HCT116 (cell line): ENCODE data around the gene MTHFSD. TPM values are rescaled to one million over a fixed set of nuclear protein-coding genes. Genes with fewer than 3 reads are reported as not detected.

Source experiments
- ATAC-seq: fragments of 200-7000 bp; cut with Tn5 transposase; 2 replicates; pipeline ENCODE4 v1.9.1; 2020; ENCODE audit warnings: mild to moderate bottlenecking, moderate library complexity
- BruUV-seq: library from RNA; stranded (reverse); fragments of 400-500 nt; replicated peaks from 2 replicates; lab custom pipeline; 2021; lab: Mats Ljungman, UMichigan
- CTCF ChIA-PET: fragments of 300-600 bp; sonication (Branson Sonifier 250); formaldehyde crosslinking; loops from one replicate; lab custom pipeline; 2021; ENCODE audit warnings: antibody characterized with exemption; lab: Charles Lee
- POLR2A ChIA-PET: fragments of 300-600, 350-600 bp; sonication (Branson Sonifier 250); formaldehyde crosslinking; loops from one replicate; lab custom pipeline; 2021; ENCODE audit warnings: antibody characterized with exemption; lab: Charles Lee
- RAD21 ChIA-PET, 2 experiments: fragments of 300-600 bp; sonication (Branson Sonifier 250); formaldehyde crosslinking; loops; one replicate each; lab custom pipeline; 2023; ENCODE audit warnings: low total read pairs in 2 of 2; ENCODE audit not compliant: uncharacterized antibody in 2 of 2, unreplicated experiment in 2 of 2, low non-redundant PET in 1 of 2; lab: Charles Lee
- DNase-seq: peaks from one replicate; pipeline ENCODE4 v3.0.0-alpha.2; 2010; ENCODE audit warnings: low read depth, low spot score
- H2AFZ ChIP-seq: fragments of 200-600 bp; shearing (Covaris generic), sonication (generic); 2 replicates; pipeline ENCODE4 v1.6.1; 2017; ENCODE audit warnings: low read depth, mixed run types, mixed read lengths, antibody characterized with exemption, low read length; ENCODE audit not compliant: poor library complexity, severe bottlenecking
- H3K27ac ChIP-seq: 2 replicates; pipeline ENCODE4 v1.5.1; 2012; ENCODE audit warnings: low read depth, low read length
- H3K27me3 ChIP-seq: fragments of 200-600 bp; sonication (generic); 2 replicates; pipeline ENCODE4 v1.6.1; 2016; ENCODE audit warnings: mixed run types, low read length, mixed read lengths; ENCODE audit not compliant: insufficient read depth
- H3K36me3 ChIP-seq, 2 experiments: fragments of 200-500 bp in 1 of 2; fragments of 200-600 bp in 1 of 2; sonication (Bioruptor generic) in 1 of 2; sonication (generic) in 1 of 2; 2 replicates each; pipeline versions ENCODE4 v1.5.1 to v1.6.1; 2014 to 2016; ENCODE audit warnings: low read length in 2 of 2, inconsistent platforms in 1 of 2, mixed read lengths in 1 of 2, mixed run types in 1 of 2; ENCODE audit not compliant: insufficient read depth in 2 of 2, control insufficient read depth in 1 of 2
- H3K4me1 ChIP-seq, 2 experiments: fragments of 200-600 bp in 1 of 2; sonication (generic) in 1 of 2; 2 replicates each; pipeline versions ENCODE4 v1.5.1 to v1.6.1; 2012 to 2017; ENCODE audit warnings: low read length in 2 of 2, inconsistent platforms in 1 of 2, mild to moderate bottlenecking in 1 of 2, mixed read lengths in 1 of 2, mixed run types in 1 of 2, moderate library complexity in 1 of 2; ENCODE audit not compliant: insufficient read depth in 2 of 2, control insufficient read depth in 1 of 2
- H3K4me2 ChIP-seq: fragments of 200-600 bp; sonication (generic); 2 replicates; pipeline ENCODE4 v1.6.1; 2017; ENCODE audit warnings: mixed run types, low read length, mixed read lengths
- H3K4me3 ChIP-seq, 2 experiments: fragments of 200-600 bp in 1 of 2; sonication (generic) in 1 of 2; replicated peaks in 1 of 2; 2 replicates each; pipeline ENCODE4 v1.5.1; 2011 to 2016; ENCODE audit warnings: low read length in 2 of 2, control low read depth in 1 of 2, low read depth in 1 of 2, mild to moderate bottlenecking in 1 of 2, mixed read lengths in 1 of 2, mixed run types in 1 of 2
- H3K79me2 ChIP-seq: fragments of 200-600 bp; sonication (generic); 2 replicates; pipeline ENCODE4 v1.6.1; 2017; ENCODE audit warnings: mild to moderate bottlenecking, mixed run types, low read length, moderate library complexity, mixed read lengths; ENCODE audit not compliant: insufficient read depth
- H3K9ac ChIP-seq: fragments of 200-600 bp; sonication (generic); 2 replicates; pipeline ENCODE4 v1.6.1; 2016; ENCODE audit warnings: low read length, mixed read lengths
- H3K9me2 ChIP-seq: fragments of 200-600 bp; sonication (generic), shearing (Covaris generic); 2 replicates; pipeline ENCODE4 v1.6.1; 2017; ENCODE audit warnings: mixed run types, mild to moderate bottlenecking, moderate library complexity; ENCODE audit not compliant: insufficient read depth
- H3K9me3 ChIP-seq, 2 experiments: fragments of 200-500 bp in 1 of 2; fragments of 200-600 bp in 1 of 2; sonication (Bioruptor generic) in 1 of 2; sonication (generic) in 1 of 2; 2 replicates each; pipeline ENCODE4 v1.6.1; 2014 to 2017; ENCODE audit warnings: low read length in 2 of 2, mixed read lengths in 2 of 2, inconsistent platforms in 1 of 2, low read depth in 1 of 2, mild to moderate bottlenecking in 1 of 2, mixed run types in 1 of 2, moderate library complexity in 1 of 2; ENCODE audit not compliant: control insufficient read depth in 1 of 2, insufficient read depth in 1 of 2
- H4K20me1 ChIP-seq: fragments of 200-600 bp; sonication (generic), shearing (Covaris generic); 2 replicates; pipeline ENCODE4 v1.6.1; 2017; ENCODE audit warnings: mixed run types, mild to moderate bottlenecking, moderate library complexity; ENCODE audit not compliant: insufficient read depth
- ATF3 ChIP-seq: IDR thresholded peaks from 2 replicates; pipeline ENCODE4 v1.6.1; 2012
- CEBPB ChIP-seq: IDR thresholded peaks from 2 replicates; pipeline ENCODE4 v1.6.1; 2012; ENCODE audit warnings: low read depth
- CTCF ChIP-seq, 3 experiments: fragments of 200-600 bp in 1 of 3; sonication (generic) in 1 of 3; IDR thresholded peaks in 2 of 3; conservative IDR thresholded peaks in 1 of 3; 2 replicates each; pipeline ENCODE4 v1.5.1; 2012 to 2017; ENCODE audit warnings: low read depth in 2 of 3, low read length in 2 of 3, antibody characterized with exemption in 1 of 3, borderline replicate concordance in 1 of 3, control low read depth in 1 of 3, mild to moderate bottlenecking in 1 of 3, mixed read lengths in 1 of 3, mixed run types in 1 of 3, moderate library complexity in 1 of 3; ENCODE audit not compliant: insufficient read depth in 1 of 3
- EZH2phosphoT487 ChIP-seq: fragments of 200-600 bp; IDR thresholded peaks from 2 replicates; pipeline ENCODE4 v1.6.1; 2018; ENCODE audit warnings: antibody characterized with exemption, borderline replicate concordance
- JUND ChIP-seq: IDR thresholded peaks from 2 replicates; pipeline ENCODE4 v1.6.1; 2012
- MAX ChIP-seq: IDR thresholded peaks from 2 replicates; pipeline ENCODE4 v1.6.1; 2012
- POLR2A ChIP-seq: IDR thresholded peaks from 2 replicates; pipeline ENCODE4 v1.7.0; 2011; ENCODE audit warnings: borderline replicate concordance; ENCODE audit not compliant: insufficient read depth, insufficient read length; ENCODE audit errors: extremely low read depth
- RAD21 ChIP-seq: IDR thresholded peaks from 2 replicates; pipeline ENCODE4 v1.6.1; 2012; ENCODE audit warnings: low read depth, mild to moderate bottlenecking
- REST ChIP-seq: IDR thresholded peaks from 2 replicates; pipeline ENCODE4 v1.6.1; 2012; ENCODE audit warnings: low read depth
- SIN3A ChIP-seq: IDR thresholded peaks from 2 replicates; pipeline ENCODE4 v1.6.1; 2012; ENCODE audit warnings: low read depth
- SP1 ChIP-seq: IDR thresholded peaks from 2 replicates; pipeline ENCODE4 v1.6.1; 2012; ENCODE audit warnings: low read depth
- YY1 ChIP-seq: IDR thresholded peaks from 2 replicates; pipeline ENCODE4 v1.6.1; 2011; ENCODE audit warnings: low read length, low read depth, moderate library complexity, mild to moderate bottlenecking; ENCODE audit not compliant: insufficient replicate concordance; ENCODE audit errors: extremely low read depth
- ZBTB33 ChIP-seq: IDR thresholded peaks from 2 replicates; pipeline ENCODE4 v1.6.1; 2011; ENCODE audit warnings: mild to moderate bottlenecking, low read length, moderate library complexity; ENCODE audit not compliant: insufficient replicate concordance; ENCODE audit errors: extremely low read depth
- ZFX ChIP-seq: fragments of 450-650 bp; IDR thresholded peaks from 2 replicates; pipeline ENCODE4 v1.6.1; 2017
- ZNF274 ChIP-seq: fragments of 200-500 bp; sonication (Bioruptor generic); IDR thresholded peaks from 2 replicates; pipeline ENCODE4 v1.6.1; 2014; ENCODE audit warnings: mild to moderate bottlenecking, low read depth, low read length, inconsistent platforms
- intact Hi-C: fragments of 100-400 bp; cut with micrococcal nuclease; formaldehyde crosslinking; loops from 2 replicates; pipeline ENCODE4 v1.10.0; 2022
- total RNA-seq: library from RNA; stranded (reverse); gene quantifications from one replicate; pipeline ENCODE4 v1.2.1, GENCODE V29; 2021; ENCODE audit not compliant: unreplicated experiment

The MTHFSD gene
- total RNA-seq, 1 experiment from 2014 or later, result 33.1 TPM

- ChIA-PET CTCF (interaction anchor here (0.7 to 1.1 kb wide), 2 partner anchors 8 to 552 kb away, joined by 3 read pairs; no protein-coding TSS in a partner anchor), POLR2A (no interaction called here), RAD21 (interaction anchor here in 1 of 2 experiments (0.6 kb wide), 1 partner anchor 453 kb away, joined by 5 read pairs; no protein-coding TSS in a partner anchor)
- H3K9me2 ChIP-seq, result no peaks in the 10 kb centered on the region
- DNase-seq, result no peak
- no peak overlapping the region for H3K4me3 ChIP-seq
- no peaks in the 10 kb centered on the region for H4K20me1 ChIP-seq
- no peaks in the 10 kb centered on the region for H3K27me3 ChIP-seq
- H3K36me3 ChIP-seq, result no peaks in the 10 kb centered on the region
- no TSS peak for BruUV-seq
- no peak overlapping the region for H2AFZ ChIP-seq
- no peaks in the 10 kb centered on the region for H3K79me2 ChIP-seq
- no peak for ATAC-seq
- H3K4me1 ChIP-seq, result peaks cover 0 to 10% of the 10 kb centered on the region in 2 experiments; a peak in 1 of 4 replicates
- TF ChIP-seq YY1 (no peak), MAX (no peak), ATF3 (no peak), ZBTB33 (no peak), ZFX (no peak), EZH2phosphoT487 (no peak), ZNF274 (no peak), RAD21 (no peak), CEBPB (no peak), JUND (no peak), POLR2A (no peak), SIN3A (no peak), SP1 (no peak), REST (no peak), CTCF (IDR thresholded peaks at IDR 0.05 in 2 of 3, conservative IDR thresholded peaks at IDR 0.05 in 1 of 3; ENCODE audit: borderline replicate concordance in 1 of 3, insufficient read depth in 1 of 3, low read depth in 2 of 3, low read length in 2 of 3) (no peak)
- H3K9me3 ChIP-seq, result no peaks in the 10 kb centered on the region
- no peak overlapping the region for H3K4me2 ChIP-seq
- intact Hi-C loops, result no loop called here
- H3K27ac ChIP-seq, result no peak overlapping the region
- H3K9ac ChIP-seq, result no peak overlapping the region
Measured at GRCh38 chr16:86525696-86526095, 29.3 kb downstream of the MTHFSD start.
